Uterus (tissue), 2 donors: ENCODE measurements around the gene VWF.

Experiments
- POLR2A ChIP-seq, 2 donors: fragments of 450-650 bp; IDR thresholded peaks; one replicate each; pipeline ENCODE4 v1.6.1; 2016; ENCODE audit warnings: antibody characterized with exemption in 2 of 2, mild to moderate bottlenecking in 1 of 2, moderate library complexity in 1 of 2
- TF ChIP-seq, protein P1 (sequence below), 4 experiments: fragments of 200-600 bp in 2 of 4; fragments of 450-650 bp in 2 of 4; sonication (generic) in 2 of 4; IDR thresholded peaks; one replicate each; pipeline ENCODE4 v1.5.1; 2016 to 2019; ENCODE audit warnings: antibody characterized with exemption in 4 of 4, mild to moderate bottlenecking in 2 of 4, moderate library complexity in 1 of 4

DNA sequence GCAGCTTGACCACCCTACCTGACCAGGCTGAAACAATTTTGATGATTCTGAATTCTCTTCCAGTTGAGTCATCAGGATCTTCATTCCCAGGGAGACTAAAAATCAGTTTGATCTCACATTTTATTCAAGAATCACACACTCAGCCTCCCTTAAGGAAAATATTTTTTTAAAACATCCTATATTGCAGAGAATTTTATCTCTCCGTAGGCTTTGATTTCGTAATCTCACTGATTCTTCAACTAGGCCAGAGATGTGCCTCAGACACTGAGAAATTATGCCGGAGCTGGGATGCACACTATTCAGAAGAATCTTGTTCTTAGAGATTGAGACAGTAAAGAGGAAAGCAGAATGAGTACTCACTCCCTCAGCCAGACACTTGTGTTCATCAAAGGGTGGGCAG is 172.4 kb downstream of the VWF start:
- TF ChIP-seq, protein P1, sequence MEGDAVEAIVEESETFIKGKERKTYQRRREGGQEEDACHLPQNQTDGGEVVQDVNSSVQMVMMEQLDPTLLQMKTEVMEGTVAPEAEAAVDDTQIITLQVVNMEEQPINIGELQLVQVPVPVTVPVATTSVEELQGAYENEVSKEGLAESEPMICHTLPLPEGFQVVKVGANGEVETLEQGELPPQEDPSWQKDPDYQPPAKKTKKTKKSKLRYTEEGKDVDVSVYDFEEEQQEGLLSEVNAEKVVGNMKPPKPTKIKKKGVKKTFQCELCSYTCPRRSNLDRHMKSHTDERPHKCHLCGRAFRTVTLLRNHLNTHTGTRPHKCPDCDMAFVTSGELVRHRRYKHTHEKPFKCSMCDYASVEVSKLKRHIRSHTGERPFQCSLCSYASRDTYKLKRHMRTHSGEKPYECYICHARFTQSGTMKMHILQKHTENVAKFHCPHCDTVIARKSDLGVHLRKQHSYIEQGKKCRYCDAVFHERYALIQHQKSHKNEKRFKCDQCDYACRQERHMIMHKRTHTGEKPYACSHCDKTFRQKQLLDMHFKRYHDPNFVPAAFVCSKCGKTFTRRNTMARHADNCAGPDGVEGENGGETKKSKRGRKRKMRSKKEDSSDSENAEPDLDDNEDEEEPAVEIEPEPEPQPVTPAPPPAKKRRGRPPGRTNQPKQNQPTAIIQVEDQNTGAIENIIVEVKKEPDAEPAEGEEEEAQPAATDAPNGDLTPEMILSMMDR (IDR thresholded peaks at IDR 0.05): no peak
- no peak for TF ChIP-seq POLR2A (IDR thresholded peaks at IDR 0.05)
